GM12875 (cell line): ENCODE data around the gene MTFR2.

ENCODE experiments used
- H3K4me3 ChIP-seq: one replicate; pipeline ENCODE4 v1.5.1; 2011; ENCODE audit warnings: low read depth, low read length, control low read depth
- CTCF ChIP-seq: IDR thresholded peaks from 2 replicates; pipeline ENCODE4 v1.5.1; 2011; ENCODE audit warnings: low read depth, mild to moderate bottlenecking, control low read depth, inconsistent platforms, low read length, moderate library complexity, borderline replicate concordance; ENCODE audit not compliant: insufficient read depth

Gene MTFR2

GRCh38 chr6:136186363-136186762, 63.7 kb downstream of the MTFR2 start:
- no peak for TF ChIP-seq CTCF
- H3K4me3 ChIP-seq, result no peak overlapping the region

- TF ChIP-seq CTCF, result no peak
- no peak overlapping the region for H3K4me3 ChIP-seq
Measured at GRCh38 chr6:136184738-136185137, 65.4 kb downstream of the MTFR2 start.

GRCh38 chr6:136181861-136182260, 68.2 kb downstream of the MTFR2 start:
- no peak overlapping the region for H3K4me3 ChIP-seq
- no peak for TF ChIP-seq CTCF

- no peak for TF ChIP-seq CTCF
- no peak overlapping the region for H3K4me3 ChIP-seq
Measured at GRCh38 chr6:136181512-136181833, 68.6 kb downstream of the MTFR2 start.
